DND-41 (cell line): ENCODE results near the gene KIF17.

ENCODE experiments used
- CTCF ChIP-seq: IDR thresholded peaks from 2 replicates; pipeline ENCODE4 v1.5.1; 2012; ENCODE audit warnings: borderline replicate concordance, low read length, moderate library complexity, mild to moderate bottlenecking; ENCODE audit not compliant: poor library complexity, severe bottlenecking; ENCODE audit errors: extremely low read depth
- EZH2 ChIP-seq: IDR thresholded peaks from 3 replicates; pipeline ENCODE4 v1.6.1; 2012; ENCODE audit warnings: borderline replicate concordance, low read depth, mild to moderate bottlenecking, moderate library complexity, low read length, inconsistent platforms; ENCODE audit not compliant: severe bottlenecking

GRCh38 chr1:20682571-20683236, 35.1 kb downstream of the KIF17 start:
- TF ChIP-seq CTCF (no peak), EZH2 (no peak)
